Tibial nerve (tissue), 4 donors: ENCODE data around the gene ZNF74.

Experiments
- CTCF ChIP-seq, 5 experiments: fragments of 200-600 bp in 3 of 5; fragments of 450-650 bp in 2 of 5; sonication (generic) in 3 of 5; IDR thresholded peaks; one replicate each; pipeline ENCODE4 v1.5.1; 2016 to 2019; ENCODE audit warnings: antibody characterized with exemption in 5 of 5, mild to moderate bottlenecking in 3 of 5, moderate library complexity in 2 of 5
- EP300 ChIP-seq, 2 donors: sonication (generic); formaldehyde crosslinking; IDR thresholded peaks; one replicate each; pipeline ENCODE4 v1.6.1; 2017; ENCODE audit warnings: antibody characterized with exemption in 2 of 2, mild to moderate bottlenecking in 1 of 2
- POLR2A ChIP-seq, 2 donors: fragments of 450-650 bp; IDR thresholded peaks; one replicate each; pipeline ENCODE4 v1.6.1; 2017; ENCODE audit warnings: antibody characterized with exemption in 2 of 2, mild to moderate bottlenecking in 2 of 2, moderate library complexity in 2 of 2

- TF ChIP-seq CTCF (IDR thresholded peaks at IDR 0.05) (no peak), POLR2A (IDR thresholded peaks at IDR 0.05) (no peak), EP300 (IDR thresholded peaks at IDR 0.05) (no peak)
These were observed 31.8 kb downstream of the ZNF74 start for GRCh38 chr22:20425566-20426258.
